ENCODE data around the gene ACTMAP. TPM values are rescaled to one million over a fixed set of nuclear protein-coding genes. Genes with fewer than 3 reads are reported as not detected.

Gene ACTMAP
- total and polyA plus RNA-seq, 2 of the 8 experiments (the other 6 are each of a cell fraction or from before 2014, with no cell fraction given) = 24.1 to 26.5 TPM

- TF ChIP-seq CTBP2 (IDR thresholded peaks at IDR 0.05; ENCODE audit: borderline replicate concordance, insufficient read depth, insufficient read length, low read length) = no peak
- TF ChIP-seq PHF8 (conservative IDR thresholded peaks at IDR 0.05; ENCODE audit: low read depth, low read length) = no peak
- no peak for TF ChIP-seq RAD21 (IDR thresholded peaks at IDR 0.05 in 1 of 2, conservative IDR thresholded peaks at IDR 0.05 in 1 of 2; ENCODE audit: low read depth in 2 of 2, low read length in 2 of 2)
- TF ChIP-seq TEAD4 (IDR thresholded peaks at IDR 0.05; ENCODE audit: low read depth, low read length) = no peak
Measured at GRCh38 chr19:40740747-40741146, 9.5 kb downstream of the ACTMAP start (continued).

Data from H1 (cell line).